GM21381 (cell line): Measurements from ENCODE around the gene CCNB1IP1.
"Not testable (repeated sequence)": the region's sequence is repeated elsewhere in the genome, so short reads cannot be mapped to it uniquely, and the experiment has no call there.

Experiments
- ATAC-seq: cut with Tn5 transposase; IDR thresholded peaks from one replicate; pipeline ENCODE4 v1.9.1; 2021; ENCODE audit warnings: mild to moderate bottlenecking, moderate library complexity; ENCODE audit not compliant: unreplicated experiment

CCNB1IP1 gene, protein sequence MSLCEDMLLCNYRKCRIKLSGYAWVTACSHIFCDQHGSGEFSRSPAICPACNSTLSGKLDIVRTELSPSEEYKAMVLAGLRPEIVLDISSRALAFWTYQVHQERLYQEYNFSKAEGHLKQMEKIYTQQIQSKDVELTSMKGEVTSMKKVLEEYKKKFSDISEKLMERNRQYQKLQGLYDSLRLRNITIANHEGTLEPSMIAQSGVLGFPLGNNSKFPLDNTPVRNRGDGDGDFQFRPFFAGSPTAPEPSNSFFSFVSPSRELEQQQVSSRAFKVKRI

DNA sequence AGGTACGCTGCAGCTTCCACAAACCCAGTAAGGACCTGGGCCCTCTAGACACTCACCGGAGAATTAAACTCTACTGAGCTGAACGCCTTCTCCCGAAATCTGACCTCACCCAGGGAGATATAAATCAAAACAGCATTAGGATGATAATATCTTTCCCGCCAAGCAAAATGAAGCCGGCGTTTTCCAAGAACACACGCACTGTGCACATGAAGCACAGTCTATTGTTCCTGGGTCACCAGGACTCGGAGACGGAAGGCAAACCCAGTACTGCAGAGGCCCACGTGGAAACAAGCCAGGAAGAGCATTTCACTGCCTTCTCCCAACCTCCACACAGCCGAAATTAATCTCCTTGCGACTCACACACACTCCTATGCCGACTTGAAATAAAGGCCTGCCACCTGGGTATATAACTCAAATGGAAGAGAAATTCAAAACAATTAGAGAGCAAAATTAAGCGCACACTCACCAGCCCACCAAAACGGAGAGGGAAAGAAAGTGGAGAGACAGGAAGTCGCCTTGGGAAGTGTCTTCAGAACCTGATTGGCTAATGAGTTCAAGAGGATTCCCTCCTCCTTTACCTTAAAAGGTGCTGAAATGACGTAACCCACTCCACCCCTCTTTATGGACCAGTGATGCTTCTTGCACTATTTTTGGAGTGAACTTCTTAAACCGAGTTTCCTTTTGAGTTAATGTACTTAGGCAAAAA lies at the start of gene CCNB1IP1:
Gene CCNB1IP1 (minus strand): TSS at position 492 of the 706 bp plus-strand sequence. CDS start 16,756 bp downstream, outside the sequence.
- ATAC-seq = peak; percentile 97

DNA sequence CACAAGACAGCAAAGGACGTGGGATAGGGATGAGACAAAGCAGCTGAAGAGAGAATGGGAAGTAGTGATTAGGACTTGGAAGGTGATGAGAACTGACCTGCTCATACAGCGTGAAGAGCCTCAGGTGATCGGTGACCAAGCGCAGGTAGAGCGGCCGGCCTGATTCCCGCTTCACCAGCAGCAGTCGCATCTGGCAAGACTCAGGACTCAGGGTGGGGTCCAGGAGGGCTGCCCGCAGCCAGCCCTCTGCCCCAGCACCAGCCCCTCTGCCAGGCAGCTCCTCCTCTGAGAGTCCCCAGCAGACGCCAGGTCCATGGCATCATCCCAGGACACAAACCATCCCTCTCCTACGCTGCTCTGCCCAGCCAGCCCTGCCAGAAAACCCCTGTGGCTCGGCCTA lies 49.4 kb upstream of the CCNB1IP1 start:
- ATAC-seq = no peak

DNA sequence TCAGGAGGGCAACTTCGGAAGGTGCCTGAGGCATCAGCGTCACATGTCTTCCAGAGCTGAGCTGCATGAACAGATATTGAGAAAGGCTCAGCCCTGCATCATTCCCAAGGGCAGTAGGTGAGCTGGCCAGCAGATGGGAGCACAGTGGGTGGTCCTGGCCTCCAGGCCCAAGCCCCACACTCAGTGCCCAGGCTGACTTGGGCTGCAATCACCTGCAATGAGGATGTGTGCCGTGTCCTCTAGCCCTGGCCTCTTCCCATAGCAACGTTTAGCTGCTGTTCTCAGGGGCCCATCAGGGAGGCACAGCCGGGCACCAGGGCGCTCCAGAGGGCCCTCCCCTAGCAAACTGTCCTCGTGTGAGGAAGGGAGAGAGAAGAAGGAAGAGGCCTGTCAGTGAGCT lies 48.3 kb upstream of the CCNB1IP1 start:
- ATAC-seq = no peak

DNA sequence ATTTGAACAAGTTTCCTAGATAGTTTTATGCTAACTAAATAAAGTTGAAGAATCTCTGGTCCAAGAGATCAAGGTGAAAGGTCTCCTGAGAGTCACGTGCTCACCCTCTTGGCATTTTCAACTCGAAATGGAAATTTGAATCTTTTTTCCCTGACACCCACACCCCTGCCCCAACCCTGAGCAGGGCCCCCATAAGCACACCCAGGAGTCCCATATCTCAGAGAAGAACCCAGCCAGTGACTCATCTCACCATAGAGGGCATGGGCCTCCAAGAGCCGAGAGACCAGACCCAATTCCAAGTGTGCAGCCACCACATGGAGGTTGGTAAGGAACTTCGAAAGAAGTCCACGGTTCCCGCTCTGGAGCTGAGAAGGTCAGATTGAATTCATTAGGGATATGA lies 47.6 kb upstream of the CCNB1IP1 start:
- ATAC-seq = no peak

DNA sequence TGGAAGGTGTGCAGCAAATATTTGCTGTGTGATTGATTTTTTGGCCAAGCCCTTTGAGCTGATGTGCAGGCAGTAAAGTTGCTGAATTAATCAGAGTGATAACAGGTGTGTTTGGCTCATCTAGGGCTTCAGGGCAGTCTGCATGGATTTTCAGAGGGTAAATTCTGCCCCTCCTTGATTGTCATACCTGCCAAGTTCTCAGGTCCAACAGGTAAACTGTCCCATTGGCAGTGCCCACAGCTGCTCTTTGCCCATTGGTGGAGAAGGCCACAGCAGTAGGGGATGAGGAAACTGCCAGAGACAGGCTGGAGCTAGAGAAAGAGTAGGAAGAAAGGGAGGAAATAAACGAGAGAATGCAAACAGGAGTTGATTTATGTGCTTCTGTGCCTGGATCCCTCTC lies 46.7 kb upstream of the CCNB1IP1 start:
- ATAC-seq = no peak

DNA sequence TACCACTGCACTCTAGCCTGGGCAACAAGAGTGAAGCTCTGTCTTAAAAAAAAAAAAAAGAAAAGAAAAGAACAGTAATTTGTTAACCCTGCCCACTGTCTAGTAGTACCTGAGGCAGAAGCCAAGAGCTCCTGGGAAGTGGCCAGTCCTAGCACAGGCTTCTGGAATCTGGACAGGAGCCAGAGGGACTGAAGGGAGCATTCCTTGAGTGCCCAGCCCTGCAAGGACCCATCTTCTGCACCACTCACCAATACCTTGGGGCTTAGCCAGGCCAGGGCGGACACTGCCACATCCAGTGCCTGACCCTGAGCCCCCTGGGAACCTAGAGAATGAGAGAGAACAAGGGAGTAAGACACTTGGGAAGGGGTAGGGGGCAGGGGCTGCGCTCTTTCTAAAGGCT lies 44.1 kb upstream of the CCNB1IP1 start:
- no peak for ATAC-seq

DNA sequence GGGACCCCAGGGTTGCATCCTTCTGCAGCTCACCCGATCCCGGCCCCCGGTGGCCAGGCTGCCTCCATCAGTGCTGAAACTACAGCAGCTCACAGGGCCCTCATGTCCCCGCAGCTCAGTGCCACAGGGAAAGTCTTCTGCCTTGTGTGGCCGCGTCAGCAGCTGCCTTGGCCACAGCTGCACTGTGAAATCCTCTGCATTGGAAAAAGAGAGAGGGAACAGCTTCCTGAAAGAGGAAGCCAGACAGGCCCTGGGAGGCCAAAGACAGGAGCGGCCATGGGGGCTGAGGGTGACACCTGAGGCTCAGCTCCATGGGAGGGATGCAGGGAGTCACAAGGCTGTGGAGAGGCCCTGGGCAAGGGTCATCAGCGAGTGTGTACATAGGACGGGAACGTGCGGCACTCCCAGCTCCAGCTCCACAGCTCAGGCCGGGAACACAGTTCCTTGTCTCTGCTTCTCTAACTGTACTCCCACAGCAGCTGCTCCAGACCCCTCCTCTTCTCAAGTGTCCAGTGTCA lies 43.1 kb upstream of the CCNB1IP1 start:
- no peak for ATAC-seq

DNA sequence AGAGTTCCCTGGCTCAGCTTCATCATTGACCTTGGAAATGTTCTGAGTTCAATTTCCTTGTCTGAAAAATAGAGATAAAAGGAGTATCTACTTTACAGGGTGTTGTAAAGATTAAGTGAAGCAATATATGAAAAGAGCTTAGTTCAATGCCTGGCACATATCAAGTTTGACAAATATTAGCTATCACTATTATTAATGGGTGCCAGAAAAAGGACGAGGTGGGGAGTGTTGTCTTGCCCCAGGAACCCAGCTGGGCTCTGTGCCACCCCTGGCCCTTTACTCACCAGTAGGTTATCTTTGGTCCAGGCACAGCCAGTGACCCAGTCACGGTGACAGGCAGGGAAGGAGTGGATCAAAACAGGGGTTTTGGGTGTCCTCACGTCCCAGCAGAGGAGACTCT lies 42.4 kb upstream of the CCNB1IP1 start:
- no peak for ATAC-seq

DNA sequence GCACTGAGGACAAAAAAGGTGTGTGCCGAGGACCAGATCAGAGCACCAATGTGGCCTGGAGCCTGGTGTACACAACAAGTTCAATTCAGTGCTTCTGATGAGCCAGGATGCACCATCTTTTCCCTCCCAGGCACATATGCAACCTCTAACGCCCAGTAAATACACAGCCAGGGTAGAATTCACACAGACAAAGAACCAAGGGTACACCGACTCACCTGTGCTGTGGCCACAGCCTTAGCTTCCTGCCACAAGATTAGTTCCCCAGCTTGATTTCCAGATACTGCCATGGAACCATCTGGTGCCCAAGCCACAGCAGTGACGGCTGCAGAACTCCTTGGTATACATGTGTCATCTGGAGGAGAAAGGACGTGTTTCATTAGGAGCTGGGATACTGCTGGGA lies 39.7 kb upstream of the CCNB1IP1 start:
- no peak for ATAC-seq

DNA sequence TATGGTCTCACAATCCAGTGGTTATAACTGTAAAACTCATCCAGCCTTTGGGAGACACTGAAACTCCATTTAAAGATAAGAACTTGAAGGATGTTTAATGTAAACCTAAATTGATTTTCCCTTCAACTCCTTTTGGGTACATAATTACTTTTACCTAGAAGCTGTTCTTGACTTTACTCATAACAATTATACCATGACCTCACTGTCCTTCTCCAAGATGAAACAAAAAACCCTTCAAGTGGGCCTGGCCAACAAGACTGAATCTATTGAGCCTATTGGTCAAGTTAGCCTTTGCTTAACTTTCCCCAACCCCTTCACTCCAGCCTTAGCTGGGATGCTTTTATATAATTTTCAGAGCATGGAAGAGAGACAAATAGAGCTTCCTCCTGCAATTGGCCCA lies 32.8 kb upstream of the CCNB1IP1 start:
- no peak for ATAC-seq

DNA sequence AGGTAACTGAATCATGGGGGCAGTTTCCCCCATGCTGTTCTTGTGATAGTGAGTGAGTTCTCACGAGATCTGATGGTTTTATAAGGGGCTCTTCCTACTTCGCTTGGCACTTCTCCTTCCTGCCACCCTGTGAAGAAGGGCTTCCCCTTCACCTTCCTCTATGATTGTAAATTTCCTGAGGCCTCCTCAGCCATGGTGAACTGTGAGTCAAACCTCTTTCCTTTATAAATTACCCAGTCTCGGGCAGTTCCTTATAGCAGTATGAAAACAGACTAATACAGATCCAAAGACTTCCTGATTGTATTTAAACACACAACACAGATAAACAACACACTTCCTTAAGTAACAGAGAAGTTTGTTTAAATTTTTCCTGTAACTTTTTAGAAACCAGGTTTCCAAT lies 25.4 kb upstream of the CCNB1IP1 start:
- ATAC-seq = not testable (repeated sequence)

DNA sequence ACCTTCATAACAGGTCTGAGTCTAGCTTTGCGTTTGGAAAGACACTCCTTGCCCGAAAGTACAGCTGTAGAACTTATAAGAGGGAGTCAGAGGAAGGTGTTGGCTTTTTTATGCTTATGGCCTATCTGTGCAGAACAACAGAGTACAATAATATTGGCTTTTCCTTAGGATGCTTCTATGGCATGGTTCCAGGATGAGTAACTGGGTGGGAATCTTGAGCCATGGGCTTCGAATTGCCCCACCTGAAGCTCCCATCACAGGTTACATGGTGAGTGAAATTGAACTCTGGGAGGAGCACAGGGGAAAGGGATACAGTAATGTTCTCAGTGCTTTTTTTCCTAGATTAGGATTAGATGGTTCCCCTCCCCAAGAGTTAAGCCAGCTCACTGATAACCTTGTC lies 23.3 kb upstream of the CCNB1IP1 start:
- ATAC-seq = no peak

DNA sequence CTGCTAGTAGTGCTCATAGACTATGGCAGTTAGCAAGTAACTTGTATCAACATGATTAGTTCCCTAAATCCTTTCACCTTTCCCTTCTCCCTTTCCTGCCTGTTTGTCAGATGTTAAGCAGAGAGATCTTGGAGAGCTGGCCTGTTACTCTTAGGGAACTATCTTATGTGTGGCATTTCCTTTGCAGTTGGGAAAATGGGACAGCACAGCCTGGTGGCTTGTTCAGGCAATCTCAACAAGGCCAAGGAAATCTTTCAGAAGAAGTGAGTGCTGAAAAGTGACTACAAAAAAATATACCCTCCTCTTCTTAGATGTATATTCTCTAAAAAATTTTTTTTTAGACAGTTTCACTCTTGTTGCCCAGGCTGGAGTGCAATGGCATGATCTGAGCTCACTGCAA lies 17.8 kb upstream of the CCNB1IP1 start:
- no peak for ATAC-seq

DNA sequence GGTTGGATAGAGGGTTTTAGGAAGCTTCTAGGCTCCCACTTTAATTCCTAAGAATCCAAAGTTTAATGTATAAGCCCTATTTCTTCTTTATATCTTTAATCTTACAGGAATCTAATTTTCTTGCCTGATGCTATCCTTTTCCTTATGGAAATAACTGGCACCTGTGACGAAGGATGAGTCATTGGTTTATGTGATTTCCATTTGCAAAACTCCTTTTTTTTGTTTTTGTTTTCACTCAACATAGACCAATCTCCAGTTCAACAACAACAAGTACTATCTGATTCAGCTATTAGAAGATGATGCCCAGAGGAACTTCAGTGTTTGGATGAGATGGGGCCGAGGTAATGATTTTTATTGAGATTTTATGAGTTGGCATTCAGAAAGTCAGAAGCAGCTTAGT lies 17.2 kb upstream of the CCNB1IP1 start:
- no peak for ATAC-seq

DNA sequence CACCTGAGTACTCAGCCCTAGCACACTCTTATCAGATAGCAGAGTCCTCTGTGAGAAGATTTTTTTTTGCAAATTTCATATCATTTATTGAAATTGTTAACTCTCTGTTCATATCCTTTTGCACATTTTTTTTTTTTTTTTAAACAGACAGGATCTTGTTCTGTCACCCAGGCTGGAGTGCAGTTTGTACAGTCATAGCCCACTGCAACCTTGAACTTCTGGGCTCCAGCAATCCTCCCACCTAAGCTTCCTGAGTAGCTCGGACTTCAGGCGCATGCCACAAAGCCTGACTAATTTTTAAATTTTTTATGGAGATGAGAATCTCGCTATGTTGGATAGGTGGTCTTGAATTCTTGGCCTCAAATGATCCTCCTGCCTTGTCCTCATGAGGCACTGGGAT lies 14.7 kb upstream of the CCNB1IP1 start:
- ATAC-seq = no peak

DNA sequence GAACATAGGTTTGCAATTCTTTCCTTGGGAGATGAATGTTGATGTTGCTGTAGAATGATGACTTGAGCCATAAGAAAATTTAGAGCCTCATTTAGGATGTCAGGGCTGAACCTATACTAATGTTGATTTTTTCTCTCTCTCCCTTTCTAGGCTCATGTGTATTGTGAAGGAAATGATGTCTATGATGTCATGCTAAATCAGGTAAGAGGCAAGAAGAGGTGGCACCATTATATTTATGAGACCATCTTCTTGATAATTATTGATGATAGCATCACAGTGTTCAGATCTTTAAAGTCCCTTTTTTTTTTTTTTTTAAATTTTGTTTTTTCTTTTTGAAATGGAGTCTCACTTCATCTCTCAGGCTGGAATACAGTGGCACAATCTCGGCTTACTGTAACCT lies 13.6 kb upstream of the CCNB1IP1 start:
- no peak for ATAC-seq

DNA sequence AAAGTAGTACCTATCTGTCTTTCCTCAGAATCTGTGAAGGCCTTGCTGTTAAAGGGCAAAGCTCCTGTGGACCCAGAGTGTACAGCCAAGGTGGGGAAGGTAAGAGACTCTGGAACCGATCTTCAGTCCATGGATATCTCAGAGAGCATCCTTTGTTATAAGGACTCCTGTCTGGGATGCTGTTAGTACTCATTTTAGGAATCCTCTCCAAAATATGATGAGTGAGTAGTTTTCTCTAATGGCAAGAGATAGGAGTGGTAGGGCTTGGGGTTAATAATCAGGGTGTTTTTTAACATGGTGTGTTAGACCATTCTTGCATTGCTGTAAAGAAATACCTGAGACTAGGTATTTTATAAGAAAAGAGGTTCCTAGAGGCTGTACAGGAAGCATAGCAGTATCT lies 12.3 kb upstream of the CCNB1IP1 start:
- no peak for ATAC-seq

DNA sequence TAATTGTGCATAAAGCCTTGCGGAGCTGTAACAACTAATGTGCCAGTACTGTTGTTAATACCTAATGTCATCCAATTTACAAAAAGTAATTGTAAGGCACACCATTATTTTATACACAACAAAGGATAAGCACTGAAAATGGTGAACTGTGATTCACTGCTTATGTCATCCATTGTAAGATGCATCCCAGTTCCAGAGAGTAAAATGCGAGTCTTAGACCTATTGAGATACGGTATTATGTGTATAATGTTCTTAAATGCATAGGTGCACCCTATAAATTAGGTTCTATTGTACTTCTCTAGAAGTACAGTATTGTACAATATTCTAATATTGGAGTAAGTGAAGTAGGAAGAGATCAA lies 10.8 kb upstream of the CCNB1IP1 start:
- no peak for ATAC-seq

DNA sequence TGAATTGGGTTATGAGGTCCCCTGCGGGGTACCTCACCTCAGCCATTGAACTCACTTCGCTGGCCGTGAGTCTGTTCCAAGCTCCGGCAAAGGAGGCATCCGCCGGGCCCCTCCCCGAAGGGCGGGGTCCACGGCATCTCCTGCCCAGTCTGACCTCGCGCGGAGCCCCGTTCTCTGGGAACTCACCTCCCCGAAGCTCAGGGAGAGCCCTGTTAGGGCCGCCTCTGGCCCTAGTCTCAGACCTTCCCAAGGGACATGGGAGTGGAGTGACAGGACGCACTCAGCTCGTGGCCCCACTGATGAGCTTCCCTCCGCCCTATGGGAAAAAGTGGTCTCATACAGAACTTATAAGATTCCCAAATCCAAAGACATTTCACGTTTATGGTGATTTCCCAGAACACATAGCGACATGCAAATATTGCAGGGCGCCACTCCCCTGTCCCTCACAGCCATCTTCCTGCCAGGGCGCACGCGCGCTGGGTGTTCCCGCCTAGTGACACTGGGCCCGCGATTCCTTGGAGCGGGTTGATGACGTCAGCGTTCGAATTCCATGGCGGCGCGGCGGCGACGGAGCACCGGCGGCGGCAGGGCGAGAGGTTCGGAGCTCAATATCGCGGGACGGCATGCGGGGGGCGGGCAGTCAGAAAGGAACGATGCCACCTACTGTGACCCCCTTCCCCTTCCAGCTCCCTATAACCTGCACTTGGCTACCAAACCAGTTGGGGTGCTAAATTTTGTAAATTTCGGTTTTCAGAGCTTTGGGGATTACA lies 10.2 kb upstream of the CCNB1IP1 start, which contains the start of gene PARP2:
Gene PARP2 (plus strand): TSS at position 544 of the 770 bp plus-strand sequence. CDS start 7 bp downstream, at position 551.
- peak; percentile 95 for ATAC-seq

DNA sequence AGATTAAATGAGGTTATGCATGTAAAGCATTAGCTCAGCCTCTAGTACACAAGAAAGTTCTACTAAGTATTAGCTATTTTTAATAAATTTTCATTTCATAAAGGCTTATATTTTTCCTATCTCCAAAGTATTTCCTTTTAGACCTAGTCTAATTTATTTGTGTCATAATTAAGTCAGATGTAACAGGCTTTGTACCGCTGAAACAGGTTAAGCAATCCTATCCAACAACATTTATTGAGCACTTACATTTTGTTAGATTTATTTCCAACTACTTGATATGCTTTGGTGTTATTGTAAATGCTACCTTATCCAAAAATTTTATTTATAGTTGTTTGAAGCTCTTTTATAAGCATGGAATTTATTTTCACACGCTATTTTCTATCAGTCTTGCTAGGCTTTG lies 8.6 kb upstream of the CCNB1IP1 start:
- no peak for ATAC-seq

DNA sequence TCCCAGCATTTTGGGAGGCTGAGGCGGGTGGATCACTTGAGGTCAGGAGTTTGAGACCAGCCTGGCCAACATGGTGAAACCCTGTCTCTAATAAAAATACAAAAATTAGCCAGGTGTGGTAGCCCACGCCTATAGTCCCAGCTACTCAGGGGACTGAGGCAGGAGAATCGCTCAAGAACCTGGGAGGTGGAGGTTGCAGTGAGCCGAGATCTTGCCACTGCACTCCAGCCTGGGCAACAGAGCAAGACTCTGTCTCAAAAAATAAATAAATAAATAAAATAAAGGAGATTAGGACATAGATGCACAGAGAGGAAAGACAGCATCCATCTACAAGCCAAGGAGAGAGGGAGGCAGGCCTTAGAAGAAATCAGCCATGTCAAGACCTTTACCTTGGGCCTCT lies 8.0 kb upstream of the CCNB1IP1 start:
- not testable (repeated sequence) for ATAC-seq

DNA sequence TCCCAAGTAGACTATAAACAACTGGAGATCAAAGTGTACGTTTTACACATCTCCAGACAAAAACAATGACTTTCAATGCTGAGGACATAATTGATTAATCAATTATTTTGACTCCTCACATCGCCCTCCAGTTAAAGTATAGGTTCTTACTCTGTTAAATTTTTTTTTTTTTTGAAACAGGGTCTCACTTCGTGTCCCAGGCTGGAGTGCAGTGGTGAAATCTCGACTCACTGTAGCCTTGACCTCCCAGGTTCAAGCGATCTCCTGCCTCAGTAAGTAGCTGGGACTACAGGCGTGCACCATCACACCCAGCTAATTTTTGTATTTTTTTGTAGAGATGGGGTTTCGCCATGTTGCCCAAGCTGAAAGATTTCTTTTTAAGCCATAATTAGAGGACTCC lies 938 bp upstream of the CCNB1IP1 start:
- ATAC-seq = no peak
